ENCODE data around the gene RNASEH2B. TPM values are rescaled to one million over a fixed set of nuclear protein-coding genes. Genes with fewer than 3 reads are reported as not detected.

Gene RNASEH2B
- total and polyA plus RNA-seq, 9 of the 15 experiments (the other 6 are each of a cell fraction or from before 2014, with no cell fraction given) = 26.3 to 109 (median 62.5) TPM

- H3K4me3 ChIP-seq = no peak overlapping the region
- intact Hi-C loops (cut with micrococcal nuclease) = no loop called here
- no peaks in the 10 kb centered on the region for H4K20me1 ChIP-seq (replicated peaks; ENCODE audit: control insufficient read depth, insufficient read depth, low read length)
- no peak for FAIRE-seq
- no peaks in the 10 kb centered on the region for H3K9me1 ChIP-seq (ENCODE audit: control insufficient read depth, insufficient read depth, low read length)
- H3K9me3 ChIP-seq (replicated peaks; ENCODE audit: control insufficient read depth, insufficient read depth, low read depth, low read length) = no peaks in the 10 kb centered on the region; the same call in 1 of the 2 replicates
- no peaks in the 10 kb centered on the region for H3K4me1 ChIP-seq (replicated peaks in 1 of 2; ENCODE audit: control insufficient read depth in 2 of 2, insufficient read depth in 2 of 2, low read length in 2 of 2)
- H3K36me3 ChIP-seq (ENCODE audit: control insufficient read depth, insufficient read depth, low read length) = peaks cover 17% of the 10 kb centered on the region
- ATAC-seq = no peak
- no peak overlapping the region for H3K9ac ChIP-seq (ENCODE audit: insufficient read depth in 1 of 2, low read depth in 2 of 2, low read length in 2 of 2)
- no peak overlapping the region for H3K27ac ChIP-seq (ENCODE audit: extremely low read depth, low read depth, low read length)
- ChIA-PET CTCF (ENCODE audit: low intra/inter-chr PET ratio) (no interaction called here), POLR2A (interaction anchor here (0.7 kb wide), 1 partner anchor 14 kb away, joined by 5 read pairs; no protein-coding TSS in a partner anchor)
- TF ChIP-seq ZFP36 (IDR thresholded peaks at IDR 0.05; ENCODE audit: low read depth, low read length, partially characterized antibody) = no peak
- no peak for TF ChIP-seq THAP12 (CRISPR knock-in tag; IDR thresholded peaks at IDR 0.05)
- no peak for TF ChIP-seq ZBTB8A (IDR thresholded peaks at IDR 0.05; ENCODE audit: partially characterized antibody)
- TF ChIP-seq ZNF785 (CRISPR knock-in tag; IDR thresholded peaks at IDR 0.05) = no peak
- no peak for TF ChIP-seq NCOA1 (IDR thresholded peaks at IDR 0.05; ENCODE audit: low read depth)
- TF ChIP-seq ARID4B (CRISPR knock-in tag; IDR thresholded peaks at IDR 0.05) = no peak
- TF ChIP-seq KLF6 (CRISPR knock-in tag; IDR thresholded peaks at IDR 0.05; ENCODE audit: borderline replicate concordance) = no peak
- TF ChIP-seq PURB (CRISPR knock-in tag; IDR thresholded peaks at IDR 0.05; ENCODE audit: low read depth) = no peak
- TF ChIP-seq CBFA2T3 (IDR thresholded peaks at IDR 0.05) = no peak
- no peak for TF ChIP-seq RFX7 (CRISPR knock-in tag; IDR thresholded peaks at IDR 0.05)
- TF ChIP-seq ZNF316 (IDR thresholded peaks at IDR 0.05) = no peak
- no peak for TF ChIP-seq RBBP5 (IDR thresholded peaks at IDR 0.05; ENCODE audit: borderline replicate concordance, insufficient read depth, low read length, poor library complexity, severe bottlenecking)
- no peak for TF ChIP-seq ZFP91 (CRISPR knock-in tag; IDR thresholded peaks at IDR 0.05)
- no peak for TF ChIP-seq CHD2 (IDR thresholded peaks at IDR 0.05; ENCODE audit: low read depth, low read length)
- DNase-seq (ENCODE audit: extremely low read depth in 1 of 4, low spot score in 3 of 4) = no peak
- no TSS peak for BruUV-seq (replicated peaks)
- no peaks in the 10 kb centered on the region for H3K27me3 ChIP-seq (ENCODE audit: control insufficient read depth in 2 of 2, insufficient read depth in 2 of 2, low read length in 2 of 2)
- no peak overlapping the region for H3K4me2 ChIP-seq (ENCODE audit: insufficient read depth, low read length)
- 64% methylated on average over 3 of the region's 3 CpGs for WGBS (ENCODE audit: insufficient coverage, low coverage, missing lambda C conversion rate)
- in situ Hi-C loops (cut with MboI) = no loop called here
- no peaks in the 10 kb centered on the region for H3K79me2 ChIP-seq (ENCODE audit: control insufficient read depth, insufficient read depth, low read length)
- no peak overlapping the region for H2AFZ ChIP-seq (ENCODE audit: low read depth, low read length)
These were observed 33.2 kb downstream of the RNASEH2B start for GRCh38 chr13:50942630-50943311.

All from K562 (cell line).